Astrocyte of the cerebellum (primary cell): ENCODE measurements around the gene SRRT.
A peak's percentile ranks its signal among the peaks of the same experiment; 100 is the strongest.

Source experiments
- DNase-seq: peaks from one replicate; pipeline ENCODE4 v3.0.0-alpha.2; 2011; ENCODE audit warnings: low read depth
- H3K4me3 ChIP-seq: 2 replicates; pipeline ENCODE4 v1.5.1; 2011; ENCODE audit warnings: mild to moderate bottlenecking, low read depth, low read length, moderate library complexity
- CTCF ChIP-seq: IDR thresholded peaks from 2 replicates; pipeline ENCODE4 v1.5.1; 2012; ENCODE audit warnings: low read length, low read depth, moderate library complexity, mild to moderate bottlenecking; ENCODE audit errors: missing control alignments
- in situ Hi-C: cut with HindIII; loops from 2 replicates; pipeline ENCODE4 v1.10.0; 2017; ENCODE audit warnings: low sequenced_read_pairs

Gene SRRT

DNA sequence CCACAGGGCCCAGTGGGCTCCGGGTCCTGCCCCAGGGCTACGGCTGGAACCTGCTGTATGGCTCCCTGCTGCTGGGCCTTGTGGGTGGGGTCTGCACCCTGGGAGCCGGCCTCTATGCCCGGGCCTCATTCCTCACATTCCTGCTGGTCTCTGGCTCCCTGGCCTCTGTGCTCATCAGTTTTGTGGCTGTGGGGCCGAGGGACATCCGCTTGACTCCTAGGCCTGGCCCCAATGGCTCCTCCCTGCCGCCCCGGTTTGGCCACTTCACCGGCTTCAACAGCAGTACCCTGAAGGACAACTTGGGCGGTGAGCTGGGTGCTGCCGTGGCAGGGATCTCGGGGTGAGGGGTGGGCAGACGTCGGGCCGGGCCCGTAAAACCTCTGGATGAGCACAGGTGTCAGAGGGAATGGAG, 18.0 kb upstream of the SRRT start:
- TF ChIP-seq CTCF: no peak
- in situ Hi-C loops: no loop called here
- no peak overlapping the region for H3K4me3 ChIP-seq
- no peak for DNase-seq

DNA sequence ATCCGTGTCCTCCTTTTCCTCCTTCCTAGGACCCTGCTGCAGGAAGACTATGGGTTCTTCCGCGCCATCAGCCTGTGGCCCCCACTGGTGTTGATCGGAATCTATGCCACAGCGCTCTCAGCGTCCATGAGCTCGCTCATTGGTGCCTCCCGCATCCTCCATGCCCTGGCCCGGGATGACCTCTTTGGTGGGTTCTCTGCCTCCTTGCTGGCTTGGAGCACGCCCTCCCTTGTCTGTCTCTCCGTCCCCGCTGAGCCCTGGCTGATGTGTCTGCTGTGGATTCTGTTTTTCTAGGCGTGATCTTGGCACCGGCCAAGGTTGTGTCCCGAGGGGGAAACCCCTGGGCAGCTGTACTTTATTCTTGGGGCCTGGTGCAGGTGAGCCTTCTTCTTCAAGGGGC, 15.0 kb upstream of the SRRT start:
- H3K4me3 ChIP-seq: no peak overlapping the region
- no peak for DNase-seq
- no peak for TF ChIP-seq CTCF
- in situ Hi-C loops: no loop called here

- no peak overlapping the region for H3K4me3 ChIP-seq
- TF ChIP-seq CTCF: no peak
- DNase-seq: no peak
- in situ Hi-C loops: no loop called here
Observed at GRCh38 chr7:100860702-100861615, 13.9 kb upstream of the SRRT start.

- in situ Hi-C loops: no loop called here
- no peak overlapping the region for H3K4me3 ChIP-seq
- DNase-seq: no peak
- no peak for TF ChIP-seq CTCF
Observed at GRCh38 chr7:100861616-100861985, 13.3 kb upstream of the SRRT start.

DNA sequence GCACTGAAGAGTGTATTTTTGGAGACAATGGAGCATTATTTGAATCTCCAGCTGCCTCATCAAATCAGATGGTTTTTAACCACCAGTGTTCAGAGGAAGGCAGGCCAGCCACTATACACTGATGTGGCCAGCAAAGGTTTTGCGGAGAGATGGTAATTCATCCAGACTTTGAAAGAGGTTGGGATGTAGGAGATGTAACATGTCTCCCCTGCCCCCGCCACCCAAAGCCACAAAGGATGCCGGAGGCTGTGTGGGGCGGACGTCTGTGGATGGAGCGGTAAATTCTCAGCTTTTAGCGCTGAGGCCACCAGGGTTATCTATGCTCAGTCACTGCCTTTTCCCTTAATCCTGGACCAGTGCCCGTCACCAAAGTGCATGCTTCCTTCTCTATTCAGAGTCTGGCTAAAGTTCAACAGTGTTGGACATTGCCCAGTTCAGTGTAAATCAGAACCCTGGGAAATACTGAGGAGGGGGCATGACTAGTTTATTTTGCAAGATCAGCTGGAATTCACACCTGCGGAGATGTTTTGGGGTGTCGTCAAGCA, 11.4 kb upstream of the SRRT start:
- TF ChIP-seq CTCF: no peak
- in situ Hi-C loops: no loop called here

DNA sequence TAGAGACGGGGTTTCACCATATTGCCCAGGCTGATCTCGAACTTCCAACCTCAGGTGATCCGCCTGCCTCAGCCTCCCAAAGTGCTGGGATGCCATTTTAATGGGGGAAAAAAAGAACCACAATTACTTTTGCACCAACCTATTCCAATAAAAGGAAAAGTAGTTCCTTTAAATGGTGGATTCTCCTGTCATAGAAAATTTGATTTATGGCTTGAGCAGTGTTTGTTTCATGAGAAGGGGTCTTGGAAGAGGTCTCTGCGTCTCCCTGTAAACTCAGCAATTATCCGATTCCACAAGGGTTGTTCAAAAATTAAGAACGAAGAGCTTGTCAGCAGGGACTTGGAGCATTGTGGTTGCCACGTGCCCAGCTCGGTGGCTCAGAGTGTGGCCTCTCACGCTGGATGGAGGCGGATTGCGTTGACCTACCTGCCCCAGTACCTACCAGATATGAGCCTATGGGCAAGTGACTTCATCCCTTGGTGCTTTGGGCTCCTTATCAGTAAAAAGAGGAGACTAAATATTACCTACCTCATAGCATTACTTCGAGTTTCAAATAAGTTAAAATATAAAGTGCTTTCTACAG, 10.5 kb upstream of the SRRT start:
- no peak for DNase-seq
- no peak for TF ChIP-seq CTCF
- in situ Hi-C loops: no loop called here
- no peak overlapping the region for H3K4me3 ChIP-seq

More for the DNA sequence above, 11.4 kb upstream of the SRRT start:
- DNase-seq: peak; percentile 51
- H3K4me3 ChIP-seq: no peak overlapping the region
